Neural cell (in vitro differentiated cells): ENCODE results near the gene FAP.
A peak's percentile ranks its signal among the peaks of the same experiment; 100 is the strongest.

Experiments used
- CTCF ChIP-seq: fragments of 450-650 bp; IDR thresholded peaks from 2 replicates; pipeline ENCODE4 v1.5.1; 2014; ENCODE audit warnings: antibody characterized with exemption, mild to moderate bottlenecking, moderate library complexity; ENCODE audit not compliant: poor library complexity, severe bottlenecking
- EZH2 ChIP-seq: fragments of 200-600, 300-800 bp; shearing (Covaris generic), sonication (generic); IDR thresholded peaks from 2 replicates; pipeline ENCODE4 v1.6.1; 2014; ENCODE audit warnings: antibody characterized with exemption, low read length, borderline replicate concordance, mild to moderate bottlenecking; ENCODE audit not compliant: insufficient read depth, poor library complexity, severe bottlenecking
- POLR2AphosphoS5 ChIP-seq: IDR thresholded peaks from 2 replicates; pipeline ENCODE4 v1.6.1; 2012
- RAD21 ChIP-seq: fragments of 450-650 bp; conservative IDR thresholded peaks from 2 replicates; pipeline ENCODE4 v1.6.1; 2014; ENCODE audit warnings: antibody characterized with exemption, mild to moderate bottlenecking, moderate library complexity
- TAF1 ChIP-seq: IDR thresholded peaks from 2 replicates; pipeline ENCODE4 v1.6.1; 2012; ENCODE audit warnings: low read depth

DNA sequence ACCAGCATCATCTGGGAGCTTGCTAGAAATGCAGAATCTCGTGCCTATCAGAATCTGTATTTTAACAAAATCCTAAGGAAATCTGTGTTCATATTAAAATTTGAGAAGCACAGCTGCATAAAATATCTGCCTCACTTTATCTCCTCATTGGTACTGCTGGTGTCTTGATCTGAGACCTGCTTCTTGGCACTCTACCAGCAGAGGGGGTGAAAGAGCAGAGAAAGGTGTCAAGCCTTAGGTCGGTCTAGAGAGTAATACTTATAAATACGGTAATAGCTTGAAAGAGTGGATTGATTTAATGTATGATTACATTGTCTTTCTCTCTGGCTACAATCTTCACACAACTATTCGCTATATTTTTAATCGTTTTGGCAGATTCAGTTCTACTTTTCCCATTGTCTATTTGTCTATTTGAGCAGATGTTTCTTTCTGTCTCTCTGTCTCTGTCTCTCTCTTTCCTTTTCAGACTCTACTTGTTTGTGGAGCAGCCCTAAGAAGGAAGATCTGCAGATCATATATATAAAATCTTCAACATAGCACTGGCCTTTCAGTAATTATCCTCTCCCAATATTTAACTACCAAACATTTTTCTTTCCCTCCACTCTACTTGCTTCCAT lies 89.5 kb downstream of the FAP start:
- TF ChIP-seq CTCF (peak; percentile 68), TAF1 (no peak), POLR2AphosphoS5 (no peak), EZH2 (no peak), RAD21 (peak; percentile 67)
